Ishikawa (cell line): ENCODE results near the gene KCNT1.

Source experiments
- CEBPB ChIP-seq: IDR thresholded peaks from 2 replicates; pipeline ENCODE4 v1.6.1; 2012
- CREB1 ChIP-seq: IDR thresholded peaks from 2 replicates; pipeline ENCODE4 v1.6.1; 2012; ENCODE audit warnings: low read depth
- EGR1 ChIP-seq: IDR thresholded peaks from 2 replicates; pipeline ENCODE4 v1.6.1; 2012
- EP300 ChIP-seq: IDR thresholded peaks from 2 replicates; pipeline ENCODE4 v1.6.1; 2012; ENCODE audit warnings: borderline replicate concordance
- FOXM1 ChIP-seq: IDR thresholded peaks from 2 replicates; pipeline ENCODE4 v1.6.1; 2012; ENCODE audit warnings: low read depth, borderline replicate concordance
- NFIC ChIP-seq: IDR thresholded peaks from 2 replicates; pipeline ENCODE4 v1.6.1; 2012
- RAD21 ChIP-seq: IDR thresholded peaks from 2 replicates; pipeline ENCODE4 v1.6.1; 2012; ENCODE audit warnings: low read depth
- TAF1 ChIP-seq: IDR thresholded peaks from 2 replicates; pipeline ENCODE4 v1.6.1; 2012; ENCODE audit warnings: low read depth, mild to moderate bottlenecking
- TCF12 ChIP-seq: IDR thresholded peaks from 2 replicates; pipeline ENCODE4 v1.6.1; 2012; ENCODE audit warnings: low read depth
- TEAD4 ChIP-seq: IDR thresholded peaks from 2 replicates; pipeline ENCODE4 v1.6.1; 2012
- YY1 ChIP-seq: IDR thresholded peaks from 2 replicates; pipeline ENCODE4 v1.6.1; 2012; ENCODE audit warnings: low read depth
- ZBTB7A ChIP-seq: IDR thresholded peaks from 2 replicates; pipeline ENCODE4 v1.6.1; 2012; ENCODE audit warnings: low read depth
- TF ChIP-seq, protein P1 (sequence below): IDR thresholded peaks from 2 replicates; pipeline ENCODE4 v1.6.1; 2012
- TF ChIP-seq, protein P2 (sequence below): IDR thresholded peaks from 2 replicates; pipeline ENCODE4 v1.6.1; 2012; ENCODE audit warnings: low read depth, mild to moderate bottlenecking
- TF ChIP-seq, protein P3 (sequence below): IDR thresholded peaks from 2 replicates; pipeline ENCODE4 v1.6.1; 2012

Gene KCNT1

DNA sequence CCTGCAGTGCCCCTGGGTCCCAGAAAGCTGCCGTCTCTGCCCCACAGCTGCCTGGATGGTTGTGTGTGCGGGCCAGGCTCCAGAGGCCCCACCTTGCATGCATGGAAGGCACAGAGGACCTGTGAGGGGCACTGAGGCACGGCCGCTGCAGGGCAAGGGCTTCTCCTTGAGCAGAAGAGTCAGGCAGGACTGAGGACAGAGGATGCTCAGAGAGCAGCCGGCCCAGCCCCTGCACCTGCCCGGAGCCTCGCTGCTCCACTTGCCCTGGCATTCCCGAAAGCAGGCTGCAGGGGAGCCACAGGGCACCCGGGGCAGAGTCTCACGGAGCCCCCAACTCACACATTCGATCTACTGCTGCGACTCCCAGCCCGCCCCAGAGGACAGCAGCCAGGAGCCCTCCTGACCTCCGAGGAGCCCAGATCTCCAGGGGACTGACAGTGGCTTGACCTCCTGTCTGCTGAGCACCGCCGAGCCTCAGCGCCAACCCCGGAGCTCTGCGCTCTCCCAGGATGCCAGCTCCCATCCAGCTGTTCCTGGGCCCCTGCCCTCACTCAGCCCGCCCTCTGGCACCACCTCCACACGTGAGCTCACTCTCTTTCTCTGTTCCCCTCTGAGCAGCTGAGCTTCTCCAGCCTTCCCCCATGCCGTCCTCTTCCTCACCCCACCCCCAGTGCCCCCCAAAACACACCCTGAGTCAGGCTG is 95.0 kb downstream of the KCNT1 start:
- TF ChIP-seq TCF12 (no peak), TAF1 (no peak), ZBTB7A (no peak), YY1 (no peak), NFIC (no peak), EP300 (no peak), CEBPB (no peak), RAD21 (no peak), TEAD4 (no peak), FOXM1 (no peak), EGR1 (no peak), CREB1 (no peak)
- TF ChIP-seq, protein P1, sequence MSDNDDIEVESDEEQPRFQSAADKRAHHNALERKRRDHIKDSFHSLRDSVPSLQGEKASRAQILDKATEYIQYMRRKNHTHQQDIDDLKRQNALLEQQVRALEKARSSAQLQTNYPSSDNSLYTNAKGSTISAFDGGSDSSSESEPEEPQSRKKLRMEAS: no peak
- TF ChIP-seq, protein P2, sequence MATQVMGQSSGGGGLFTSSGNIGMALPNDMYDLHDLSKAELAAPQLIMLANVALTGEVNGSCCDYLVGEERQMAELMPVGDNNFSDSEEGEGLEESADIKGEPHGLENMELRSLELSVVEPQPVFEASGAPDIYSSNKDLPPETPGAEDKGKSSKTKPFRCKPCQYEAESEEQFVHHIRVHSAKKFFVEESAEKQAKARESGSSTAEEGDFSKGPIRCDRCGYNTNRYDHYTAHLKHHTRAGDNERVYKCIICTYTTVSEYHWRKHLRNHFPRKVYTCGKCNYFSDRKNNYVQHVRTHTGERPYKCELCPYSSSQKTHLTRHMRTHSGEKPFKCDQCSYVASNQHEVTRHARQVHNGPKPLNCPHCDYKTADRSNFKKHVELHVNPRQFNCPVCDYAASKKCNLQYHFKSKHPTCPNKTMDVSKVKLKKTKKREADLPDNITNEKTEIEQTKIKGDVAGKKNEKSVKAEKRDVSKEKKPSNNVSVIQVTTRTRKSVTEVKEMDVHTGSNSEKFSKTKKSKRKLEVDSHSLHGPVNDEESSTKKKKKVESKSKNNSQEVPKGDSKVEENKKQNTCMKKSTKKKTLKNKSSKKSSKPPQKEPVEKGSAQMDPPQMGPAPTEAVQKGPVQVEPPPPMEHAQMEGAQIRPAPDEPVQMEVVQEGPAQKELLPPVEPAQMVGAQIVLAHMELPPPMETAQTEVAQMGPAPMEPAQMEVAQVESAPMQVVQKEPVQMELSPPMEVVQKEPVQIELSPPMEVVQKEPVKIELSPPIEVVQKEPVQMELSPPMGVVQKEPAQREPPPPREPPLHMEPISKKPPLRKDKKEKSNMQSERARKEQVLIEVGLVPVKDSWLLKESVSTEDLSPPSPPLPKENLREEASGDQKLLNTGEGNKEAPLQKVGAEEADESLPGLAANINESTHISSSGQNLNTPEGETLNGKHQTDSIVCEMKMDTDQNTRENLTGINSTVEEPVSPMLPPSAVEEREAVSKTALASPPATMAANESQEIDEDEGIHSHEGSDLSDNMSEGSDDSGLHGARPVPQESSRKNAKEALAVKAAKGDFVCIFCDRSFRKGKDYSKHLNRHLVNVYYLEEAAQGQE: no peak
- TF ChIP-seq, protein P3, sequence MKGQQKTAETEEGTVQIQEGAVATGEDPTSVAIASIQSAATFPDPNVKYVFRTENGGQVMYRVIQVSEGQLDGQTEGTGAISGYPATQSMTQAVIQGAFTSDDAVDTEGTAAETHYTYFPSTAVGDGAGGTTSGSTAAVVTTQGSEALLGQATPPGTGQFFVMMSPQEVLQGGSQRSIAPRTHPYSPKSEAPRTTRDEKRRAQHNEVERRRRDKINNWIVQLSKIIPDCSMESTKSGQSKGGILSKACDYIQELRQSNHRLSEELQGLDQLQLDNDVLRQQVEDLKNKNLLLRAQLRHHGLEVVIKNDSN: no peak

DNA sequence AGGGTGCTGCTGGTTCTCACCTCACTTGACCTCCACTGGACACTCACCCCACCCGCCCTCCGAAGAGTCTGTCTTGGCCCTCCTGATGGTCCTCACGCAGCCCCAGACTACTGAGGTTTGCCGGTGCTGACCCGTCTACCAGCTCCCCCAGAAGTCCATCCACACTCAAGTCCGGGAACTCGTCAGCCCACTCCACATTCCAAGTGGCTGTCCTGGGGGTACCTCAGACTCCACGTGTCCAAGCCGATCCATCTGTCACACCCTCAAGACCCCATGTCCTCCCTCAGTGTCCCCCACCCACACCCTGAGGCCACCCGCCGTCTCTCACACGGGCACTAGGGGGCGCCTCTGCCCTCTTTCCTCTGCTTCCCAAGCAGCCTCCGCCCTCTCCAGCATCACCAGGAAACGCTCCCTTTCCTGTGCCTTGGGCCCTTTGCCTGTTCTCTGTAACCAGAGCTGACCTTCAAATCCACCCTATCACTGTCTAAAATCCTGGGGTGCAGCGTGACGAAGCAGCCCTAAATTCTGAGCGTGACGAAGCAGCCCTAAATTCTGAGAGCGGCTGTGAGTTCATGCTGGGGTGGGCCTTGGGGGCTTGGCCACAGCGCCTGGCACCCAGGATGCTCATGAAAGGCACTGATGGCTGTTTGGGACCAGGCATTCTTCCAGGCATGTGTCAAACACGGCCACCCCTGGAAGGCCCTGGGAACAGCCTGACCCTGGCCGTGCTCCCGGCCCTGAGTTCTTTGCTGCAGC is 95.7 kb downstream of the KCNT1 start:
- no peak for TF ChIP-seq EP300
- no peak for TF ChIP-seq TEAD4
- peak; percentile 67 for TF ChIP-seq RAD21
- TF ChIP-seq ZBTB7A: 0 out of 2 replicates have a peak, but pooled peaks have one; percentile 42

DNA sequence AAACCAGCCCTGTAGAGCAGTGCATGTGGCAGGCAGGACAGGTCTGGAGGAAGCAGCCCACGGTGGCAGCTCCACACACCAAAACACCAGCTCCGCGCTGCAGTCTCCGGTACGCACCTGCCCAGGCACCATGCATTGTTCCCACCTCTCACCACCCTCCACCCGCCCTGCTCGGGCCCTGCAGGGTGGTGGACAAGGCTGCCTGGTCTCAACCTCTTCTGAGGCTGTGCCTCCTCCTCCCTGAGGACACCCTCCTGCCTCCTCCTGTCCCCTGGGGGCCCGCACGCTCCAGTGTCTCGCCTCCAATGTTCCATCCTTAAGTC is 96.2 kb downstream of the KCNT1 start:
- no peak for TF ChIP-seq NFIC
- TF ChIP-seq TEAD4: no peak
- TF ChIP-seq, protein P1: no peak
- no peak for TF ChIP-seq EP300
- TF ChIP-seq, protein P3: no peak
- TF ChIP-seq ZBTB7A: no peak
- TF ChIP-seq EGR1: no peak
- no peak for TF ChIP-seq CREB1
- no peak for TF ChIP-seq YY1
- no peak for TF ChIP-seq RAD21
- no peak for TF ChIP-seq FOXM1
- TF ChIP-seq TCF12: no peak

DNA sequence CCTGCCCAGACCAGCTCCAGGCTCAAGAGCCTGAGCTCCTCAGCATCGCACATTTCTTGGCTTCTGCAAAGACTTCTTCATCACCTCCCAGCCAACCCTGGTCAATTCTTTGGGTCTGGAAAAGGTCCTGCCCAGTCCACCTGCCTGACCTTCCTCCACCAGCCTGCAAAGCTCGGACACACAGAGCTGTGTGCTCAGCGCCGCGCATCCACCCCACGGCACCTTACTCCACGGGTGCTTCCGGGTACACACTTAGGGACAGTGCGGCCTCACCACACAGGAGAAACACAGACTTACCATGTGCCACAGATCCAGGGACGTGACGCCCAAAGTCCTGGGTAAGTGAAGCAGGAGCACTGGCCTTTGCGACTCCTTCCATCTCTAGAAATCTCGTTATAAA is 97.3 kb downstream of the KCNT1 start:
- TF ChIP-seq YY1 (no peak), CEBPB (no peak), CREB1 (no peak), EP300 (no peak), TEAD4 (no peak), RAD21 (no peak), ZBTB7A (no peak), TAF1 (no peak), EGR1 (no peak), TCF12 (no peak), NFIC (no peak), FOXM1 (no peak)
- TF ChIP-seq, protein P1: no peak

DNA sequence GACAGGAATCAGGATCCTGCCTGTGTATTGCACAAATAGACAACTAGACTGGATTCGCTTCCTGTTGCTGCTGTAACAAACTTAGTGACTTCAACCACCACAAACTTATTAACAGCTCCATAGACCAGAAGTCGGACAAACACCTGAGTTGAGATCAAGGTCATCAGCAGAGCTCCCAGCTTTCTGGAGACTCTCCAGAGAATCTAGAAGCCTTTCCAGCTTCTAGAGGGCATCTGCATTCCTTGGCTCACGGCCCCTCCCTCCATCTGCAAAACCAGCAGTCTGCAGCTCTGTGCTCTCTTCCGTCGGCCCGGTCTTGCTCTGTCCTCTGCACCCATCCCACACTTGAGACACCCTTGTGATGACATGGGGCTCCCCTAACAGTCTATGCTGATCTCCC is 99.1 kb downstream of the KCNT1 start:
- TF ChIP-seq, protein P3: no peak
- TF ChIP-seq, protein P2: no peak
- TF ChIP-seq NFIC: no peak
- TF ChIP-seq FOXM1: no peak
- no peak for TF ChIP-seq CREB1
- no peak for TF ChIP-seq TEAD4
- no peak for TF ChIP-seq ZBTB7A
- no peak for TF ChIP-seq TCF12
- TF ChIP-seq TAF1: no peak
- no peak for TF ChIP-seq EP300
- TF ChIP-seq, protein P1: no peak
- no peak for TF ChIP-seq EGR1
- TF ChIP-seq YY1: no peak
- no peak for TF ChIP-seq RAD21
- TF ChIP-seq CEBPB: no peak
